ENCODE results near the gene IL17REL. TPM values are rescaled to one million over a fixed set of nuclear protein-coding genes. Genes with fewer than 3 reads are reported as not detected.

Gene IL17REL
- total RNA-seq, 1 experiment from 2014 or later: 0.24 TPM

DNA sequence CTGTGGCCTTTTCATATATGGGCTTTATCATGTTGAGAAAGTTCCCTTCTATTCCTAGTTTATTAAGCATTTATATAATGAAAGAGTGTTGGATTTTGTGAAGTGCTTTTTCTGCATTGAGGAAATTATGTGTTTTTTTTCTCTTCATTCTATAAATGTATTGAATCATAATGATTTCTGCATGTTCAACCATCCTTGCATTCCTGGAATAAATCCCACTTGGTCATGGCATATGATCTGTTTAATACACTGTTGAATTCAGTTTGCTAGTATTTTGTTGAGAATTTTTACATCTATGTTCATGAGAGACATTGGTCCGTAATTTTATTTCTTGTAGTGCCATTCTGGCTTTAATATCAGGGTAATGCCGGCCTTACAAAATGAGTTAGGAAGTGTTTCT is 26.2 kb downstream of the IL17REL start (continued):
- TF ChIP-seq E2F1 (CRISPR knock-in tag; IDR thresholded peaks at IDR 0.05): no peak
- no peak for TF ChIP-seq USF2 (CRISPR knock-in tag; IDR thresholded peaks at IDR 0.05)
- TF ChIP-seq, protein P1, sequence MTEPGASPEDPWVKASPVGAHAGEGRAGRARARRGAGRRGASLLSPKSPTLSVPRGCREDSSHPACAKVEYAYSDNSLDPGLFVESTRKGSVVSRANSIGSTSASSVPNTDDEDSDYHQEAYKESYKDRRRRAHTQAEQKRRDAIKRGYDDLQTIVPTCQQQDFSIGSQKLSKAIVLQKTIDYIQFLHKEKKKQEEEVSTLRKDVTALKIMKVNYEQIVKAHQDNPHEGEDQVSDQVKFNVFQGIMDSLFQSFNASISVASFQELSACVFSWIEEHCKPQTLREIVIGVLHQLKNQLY (CRISPR knock-in tag; IDR thresholded peaks at IDR 0.05): no peak
- TF ChIP-seq TEAD4 (CRISPR knock-in tag; IDR thresholded peaks at IDR 0.05): no peak
- TF ChIP-seq, protein P2, sequence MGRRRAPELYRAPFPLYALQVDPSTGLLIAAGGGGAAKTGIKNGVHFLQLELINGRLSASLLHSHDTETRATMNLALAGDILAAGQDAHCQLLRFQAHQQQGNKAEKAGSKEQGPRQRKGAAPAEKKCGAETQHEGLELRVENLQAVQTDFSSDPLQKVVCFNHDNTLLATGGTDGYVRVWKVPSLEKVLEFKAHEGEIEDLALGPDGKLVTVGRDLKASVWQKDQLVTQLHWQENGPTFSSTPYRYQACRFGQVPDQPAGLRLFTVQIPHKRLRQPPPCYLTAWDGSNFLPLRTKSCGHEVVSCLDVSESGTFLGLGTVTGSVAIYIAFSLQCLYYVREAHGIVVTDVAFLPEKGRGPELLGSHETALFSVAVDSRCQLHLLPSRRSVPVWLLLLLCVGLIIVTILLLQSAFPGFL (CRISPR knock-in tag; IDR thresholded peaks at IDR 0.05; ENCODE audit: borderline replicate concordance): no peak

DNA sequence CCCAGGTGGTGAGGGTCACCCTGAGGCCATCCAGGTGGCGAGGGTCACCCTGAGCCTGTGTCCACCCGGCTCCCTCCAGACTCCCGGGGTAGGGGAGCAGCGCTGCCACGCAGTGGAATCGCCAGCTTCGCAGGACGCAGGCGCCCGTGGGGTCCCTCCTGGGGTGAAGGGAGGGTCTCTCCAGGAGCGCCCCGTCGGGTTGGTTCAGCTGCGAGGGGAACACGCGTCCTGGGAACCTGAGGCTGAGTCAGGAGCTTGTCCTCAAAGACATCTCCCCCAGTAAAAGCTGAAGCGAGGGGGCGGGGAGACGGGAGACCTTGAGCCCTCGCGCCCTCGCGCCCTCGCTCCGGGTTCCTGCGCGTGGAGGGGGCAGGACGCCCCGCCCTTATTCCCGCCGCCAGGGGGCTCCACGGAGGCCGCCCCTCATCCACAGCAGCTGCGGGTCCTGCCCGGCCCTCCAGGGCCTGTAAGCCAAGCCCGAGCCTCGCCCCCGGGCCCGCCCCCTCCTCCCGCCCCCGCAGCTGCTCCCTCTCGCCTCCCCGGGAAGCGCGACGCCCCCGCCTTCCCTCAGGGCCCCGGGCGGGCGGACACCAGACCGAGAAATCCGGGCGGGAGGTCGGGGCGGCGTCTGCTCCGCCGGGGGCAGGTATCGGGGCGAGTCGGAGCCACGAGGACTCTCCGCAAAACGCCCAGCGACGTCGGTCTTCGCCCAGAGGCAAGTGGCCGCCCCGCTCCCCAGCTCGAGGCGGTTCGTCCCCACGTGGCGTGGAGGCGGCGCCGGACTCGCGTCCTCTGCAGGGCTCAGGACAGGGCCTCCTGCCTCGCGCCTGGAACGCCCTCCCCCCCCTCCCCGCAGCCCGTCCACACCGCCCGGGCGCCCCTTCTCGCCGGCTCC is 29.2 kb downstream of the IL17REL start:
- no peak overlapping the region for H3K27ac Mint-ChIP-seq
- peaks cover 3% of the 10 kb centered on the region; the same call in 1 of the 2 replicates for H3K4me1 Mint-ChIP-seq
- H3K36me3 Mint-ChIP-seq: peaks cover 7% of the 10 kb centered on the region
- peaks cover 17% of the 10 kb centered on the region for H3K9me3 Mint-ChIP-seq
- ATAC-seq: peak; percentile 87
- CTCF ChIA-PET: interaction anchor here (0.6 to 6.8 kb wide), 24 partner anchors 10 to 416 kb away, joined by 3 to 62 read pairs (median 4); partner anchors contain the start of genes IL17REL and MLC1
- peak overlapping the region; percentile 41; the same call in 1 of the 2 replicates for H3K4me3 Mint-ChIP-seq
- H3K27me3 Mint-ChIP-seq (ENCODE audit: low read depth): peaks cover 43% of the 10 kb centered on the region
- peak; percentile 66 for DNase-seq (ENCODE audit: low spot score)
- POLR2A ChIA-PET: no interaction called here
- TF ChIP-seq ESRRA (CRISPR knock-in tag; IDR thresholded peaks at IDR 0.05; ENCODE audit: borderline replicate concordance) (peak; percentile 73; the same call in 1 of the 2 replicates), HMGXB4 (CRISPR knock-in tag; IDR thresholded peaks at IDR 0.05) (peak; percentile 32; the same call in 1 of the 2 replicates), CTCF (IDR thresholded peaks at IDR 0.05) (peak; percentile 80), ZNF219 (CRISPR knock-in tag; IDR thresholded peaks at IDR 0.05; ENCODE audit: borderline replicate concordance) (0 out of 2 replicates have a peak, but pooled peaks have one; percentile 32), TEAD1 (CRISPR knock-in tag; IDR thresholded peaks at IDR 0.05) (no peak), USF1 (CRISPR knock-in tag; IDR thresholded peaks at IDR 0.05) (peak; percentile 44), FOXP1 (CRISPR knock-in tag; IDR thresholded peaks at IDR 0.05; ENCODE audit: borderline replicate concordance) (peak; percentile 51; the same call in 1 of the 2 replicates), IRF1 (CRISPR knock-in tag; IDR thresholded peaks at IDR 0.05) (peak; percentile 45; the same call in 1 of the 2 replicates), CREM (CRISPR knock-in tag; IDR thresholded peaks at IDR 0.05) (no peak), ZNF512 (CRISPR knock-in tag; IDR thresholded peaks at IDR 0.05; ENCODE audit: borderline replicate concordance) (no peak)
- TF ChIP-seq, protein P3, sequence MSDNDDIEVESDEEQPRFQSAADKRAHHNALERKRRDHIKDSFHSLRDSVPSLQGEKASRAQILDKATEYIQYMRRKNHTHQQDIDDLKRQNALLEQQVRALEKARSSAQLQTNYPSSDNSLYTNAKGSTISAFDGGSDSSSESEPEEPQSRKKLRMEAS (CRISPR knock-in tag; IDR thresholded peaks at IDR 0.05): peak; percentile 56; the same call in 1 of the 2 replicates
- TF ChIP-seq, protein P4, sequence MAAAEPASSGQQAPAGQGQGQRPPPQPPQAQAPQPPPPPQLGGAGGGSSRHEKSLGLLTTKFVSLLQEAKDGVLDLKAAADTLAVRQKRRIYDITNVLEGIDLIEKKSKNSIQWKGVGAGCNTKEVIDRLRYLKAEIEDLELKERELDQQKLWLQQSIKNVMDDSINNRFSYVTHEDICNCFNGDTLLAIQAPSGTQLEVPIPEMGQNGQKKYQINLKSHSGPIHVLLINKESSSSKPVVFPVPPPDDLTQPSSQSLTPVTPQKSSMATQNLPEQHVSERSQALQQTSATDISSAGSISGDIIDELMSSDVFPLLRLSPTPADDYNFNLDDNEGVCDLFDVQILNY (CRISPR knock-in tag; IDR thresholded peaks at IDR 0.05): 0 out of 2 replicates have a peak, but pooled peaks have one; percentile 22
- TF ChIP-seq, protein P5, sequence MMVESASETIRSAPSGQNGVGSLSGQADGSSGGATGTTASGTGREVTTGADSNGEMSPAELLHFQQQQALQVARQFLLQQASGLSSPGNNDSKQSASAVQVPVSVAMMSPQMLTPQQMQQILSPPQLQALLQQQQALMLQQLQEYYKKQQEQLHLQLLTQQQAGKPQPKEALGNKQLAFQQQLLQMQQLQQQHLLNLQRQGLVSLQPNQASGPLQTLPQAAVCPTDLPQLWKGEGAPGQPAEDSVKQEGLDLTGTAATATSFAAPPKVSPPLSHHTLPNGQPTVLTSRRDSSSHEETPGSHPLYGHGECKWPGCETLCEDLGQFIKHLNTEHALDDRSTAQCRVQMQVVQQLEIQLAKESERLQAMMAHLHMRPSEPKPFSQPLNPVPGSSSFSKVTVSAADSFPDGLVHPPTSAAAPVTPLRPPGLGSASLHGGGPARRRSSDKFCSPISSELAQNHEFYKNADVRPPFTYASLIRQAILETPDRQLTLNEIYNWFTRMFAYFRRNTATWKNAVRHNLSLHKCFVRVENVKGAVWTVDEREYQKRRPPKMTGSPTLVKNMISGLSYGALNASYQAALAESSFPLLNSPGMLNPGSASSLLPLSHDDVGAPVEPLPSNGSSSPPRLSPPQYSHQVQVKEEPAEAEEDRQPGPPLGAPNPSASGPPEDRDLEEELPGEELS (CRISPR knock-in tag; IDR thresholded peaks at IDR 0.05): 0 out of 2 replicates have a peak, but pooled peaks have one; percentile 53

All from WTC11 (cell line).